ENCODE measurements around the gene STAG1.

DNA sequence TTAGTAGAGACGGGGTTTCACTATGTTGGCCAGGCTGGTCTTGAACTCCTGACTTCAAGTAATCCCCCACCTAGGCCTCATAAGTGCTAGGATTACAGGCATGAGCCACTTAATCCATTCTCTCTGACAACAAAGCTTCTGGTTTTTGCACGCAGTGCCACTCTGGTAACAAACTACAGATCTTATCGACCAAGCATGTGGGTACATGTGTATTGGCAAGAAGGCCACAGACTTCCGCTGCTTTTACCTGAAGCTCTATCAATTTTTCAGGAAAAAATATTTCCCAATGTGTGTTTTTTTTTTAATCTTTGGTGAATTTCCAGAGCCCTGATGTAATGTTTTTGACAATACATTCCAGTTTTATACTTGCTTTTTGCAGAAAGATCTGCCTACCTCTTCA, 319.5 kb downstream of the STAG1 start:
- TF ChIP-seq, protein P1, sequence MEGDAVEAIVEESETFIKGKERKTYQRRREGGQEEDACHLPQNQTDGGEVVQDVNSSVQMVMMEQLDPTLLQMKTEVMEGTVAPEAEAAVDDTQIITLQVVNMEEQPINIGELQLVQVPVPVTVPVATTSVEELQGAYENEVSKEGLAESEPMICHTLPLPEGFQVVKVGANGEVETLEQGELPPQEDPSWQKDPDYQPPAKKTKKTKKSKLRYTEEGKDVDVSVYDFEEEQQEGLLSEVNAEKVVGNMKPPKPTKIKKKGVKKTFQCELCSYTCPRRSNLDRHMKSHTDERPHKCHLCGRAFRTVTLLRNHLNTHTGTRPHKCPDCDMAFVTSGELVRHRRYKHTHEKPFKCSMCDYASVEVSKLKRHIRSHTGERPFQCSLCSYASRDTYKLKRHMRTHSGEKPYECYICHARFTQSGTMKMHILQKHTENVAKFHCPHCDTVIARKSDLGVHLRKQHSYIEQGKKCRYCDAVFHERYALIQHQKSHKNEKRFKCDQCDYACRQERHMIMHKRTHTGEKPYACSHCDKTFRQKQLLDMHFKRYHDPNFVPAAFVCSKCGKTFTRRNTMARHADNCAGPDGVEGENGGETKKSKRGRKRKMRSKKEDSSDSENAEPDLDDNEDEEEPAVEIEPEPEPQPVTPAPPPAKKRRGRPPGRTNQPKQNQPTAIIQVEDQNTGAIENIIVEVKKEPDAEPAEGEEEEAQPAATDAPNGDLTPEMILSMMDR (IDR thresholded peaks at IDR 0.05): no peak
- TF ChIP-seq ZFX (IDR thresholded peaks at IDR 0.05; ENCODE audit: borderline replicate concordance): no peak

Data from 22Rv1 (cell line).